GM12864 (cell line): ENCODE measurements around the gene ROR1.
"Not testable (repeated sequence)": the region's sequence is repeated elsewhere in the genome, so short reads cannot be mapped to it uniquely, and the experiment has no call there.

ENCODE experiments used
- DNase-seq: peaks from one replicate; pipeline ENCODE4 v3.0.0-alpha.2; 2011; ENCODE audit warnings: low read depth
- H3K4me3 ChIP-seq: 2 replicates; pipeline ENCODE4 v1.5.1; 2011; ENCODE audit warnings: mild to moderate bottlenecking, low read depth, low read length, control low read depth
- TF ChIP-seq, protein P1 (sequence below): IDR thresholded peaks from 2 replicates; pipeline ENCODE4 v1.5.1; 2011; ENCODE audit warnings: low read depth, mild to moderate bottlenecking, moderate library complexity, low read length, control low read depth, inconsistent platforms; ENCODE audit errors: missing control alignments

ROR1 gene

DNA sequence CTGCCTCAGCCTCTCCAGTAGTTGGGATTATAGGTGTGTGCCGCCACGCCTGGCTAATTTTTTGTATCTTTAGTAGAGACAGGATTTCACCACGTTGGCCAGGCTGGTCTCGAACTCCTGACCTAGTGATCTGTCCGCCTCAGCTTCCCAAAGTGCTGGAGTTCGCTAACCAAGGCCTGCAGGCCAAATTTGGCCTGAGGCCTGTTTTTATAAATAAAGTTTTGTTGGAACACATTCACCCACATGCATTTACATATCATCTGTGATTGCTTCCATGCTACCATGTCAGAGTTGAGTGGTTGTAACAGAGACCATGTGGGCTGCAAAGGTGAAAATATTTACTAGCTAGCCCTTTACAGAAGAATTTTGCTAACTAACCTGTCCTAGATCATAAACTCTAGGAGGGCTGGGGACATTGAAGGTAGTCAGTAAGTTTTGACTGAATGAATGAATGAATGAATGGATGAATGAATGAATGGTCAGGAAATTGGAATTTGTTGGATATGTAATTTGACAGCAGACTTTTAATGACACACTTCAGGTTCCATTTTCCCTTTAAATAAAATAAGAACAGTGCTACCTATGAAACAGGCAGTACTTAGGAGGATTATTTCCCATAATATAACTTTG, 38.4 kb downstream of the ROR1 start:
- TF ChIP-seq, protein P1, sequence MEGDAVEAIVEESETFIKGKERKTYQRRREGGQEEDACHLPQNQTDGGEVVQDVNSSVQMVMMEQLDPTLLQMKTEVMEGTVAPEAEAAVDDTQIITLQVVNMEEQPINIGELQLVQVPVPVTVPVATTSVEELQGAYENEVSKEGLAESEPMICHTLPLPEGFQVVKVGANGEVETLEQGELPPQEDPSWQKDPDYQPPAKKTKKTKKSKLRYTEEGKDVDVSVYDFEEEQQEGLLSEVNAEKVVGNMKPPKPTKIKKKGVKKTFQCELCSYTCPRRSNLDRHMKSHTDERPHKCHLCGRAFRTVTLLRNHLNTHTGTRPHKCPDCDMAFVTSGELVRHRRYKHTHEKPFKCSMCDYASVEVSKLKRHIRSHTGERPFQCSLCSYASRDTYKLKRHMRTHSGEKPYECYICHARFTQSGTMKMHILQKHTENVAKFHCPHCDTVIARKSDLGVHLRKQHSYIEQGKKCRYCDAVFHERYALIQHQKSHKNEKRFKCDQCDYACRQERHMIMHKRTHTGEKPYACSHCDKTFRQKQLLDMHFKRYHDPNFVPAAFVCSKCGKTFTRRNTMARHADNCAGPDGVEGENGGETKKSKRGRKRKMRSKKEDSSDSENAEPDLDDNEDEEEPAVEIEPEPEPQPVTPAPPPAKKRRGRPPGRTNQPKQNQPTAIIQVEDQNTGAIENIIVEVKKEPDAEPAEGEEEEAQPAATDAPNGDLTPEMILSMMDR = no peak
- DNase-seq = no peak
- no peak overlapping the region for H3K4me3 ChIP-seq

DNA sequence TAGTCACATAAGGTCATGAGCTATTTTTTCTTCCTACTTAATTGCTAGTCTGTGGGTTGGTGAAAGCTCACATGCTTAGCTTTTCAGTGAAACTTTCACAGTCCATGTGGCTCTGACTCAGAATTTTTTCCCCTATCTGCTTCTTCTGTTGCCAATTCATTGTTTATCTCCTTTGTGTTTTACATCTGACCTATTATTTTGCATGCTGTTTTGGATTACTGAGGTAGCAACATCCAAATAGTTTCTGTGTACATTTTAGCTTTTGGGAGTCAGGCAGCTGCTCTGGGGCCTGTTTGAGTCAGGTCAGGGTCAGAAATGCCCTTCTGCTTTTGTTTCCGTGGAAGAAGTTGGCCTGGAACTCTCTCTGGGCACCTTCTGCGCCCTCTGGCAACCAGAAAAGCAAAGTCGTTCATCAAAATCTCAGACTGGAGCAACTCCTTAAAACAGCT, 40.0 kb downstream of the ROR1 start:
- no peak for DNase-seq
- H3K4me3 ChIP-seq = no peak overlapping the region
- TF ChIP-seq, protein P1 = no peak

DNA sequence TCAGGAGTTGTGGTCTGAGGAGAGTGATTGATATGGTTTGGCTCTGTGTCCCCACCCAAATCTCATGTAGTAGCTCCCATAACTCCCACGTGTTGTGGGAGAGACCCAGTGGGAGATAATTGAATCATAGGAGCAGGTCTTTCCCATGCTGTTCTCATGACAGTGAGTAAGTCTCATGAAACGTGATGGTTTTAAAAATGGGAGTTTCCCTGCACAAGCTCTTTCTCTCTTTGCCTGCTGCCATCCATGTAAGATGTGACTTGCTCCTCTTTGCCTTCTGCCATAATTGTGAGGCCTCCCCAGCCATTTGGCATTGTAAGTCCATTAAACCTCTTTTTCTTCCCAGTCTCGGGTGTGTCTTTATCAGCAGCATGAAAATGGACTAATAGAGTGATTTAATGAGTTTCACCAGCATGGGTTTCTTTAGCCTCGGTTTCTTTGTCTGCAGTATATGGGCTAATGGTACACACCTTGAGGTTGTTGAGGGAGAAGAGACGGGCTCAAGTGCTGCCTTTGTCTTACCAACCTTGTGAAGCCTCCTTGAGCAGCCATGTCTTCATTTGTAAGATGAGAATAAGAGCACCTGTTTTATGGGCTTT, 42.5 kb downstream of the ROR1 start:
- DNase-seq, H3K4me3 ChIP-seq: not testable (repeated sequence)

GRCh38 chr1:63817152-63817667, 43.4 kb downstream of the ROR1 start:
- TF ChIP-seq, protein P1 = no peak
- no peak overlapping the region for H3K4me3 ChIP-seq
- DNase-seq = no peak

DNA sequence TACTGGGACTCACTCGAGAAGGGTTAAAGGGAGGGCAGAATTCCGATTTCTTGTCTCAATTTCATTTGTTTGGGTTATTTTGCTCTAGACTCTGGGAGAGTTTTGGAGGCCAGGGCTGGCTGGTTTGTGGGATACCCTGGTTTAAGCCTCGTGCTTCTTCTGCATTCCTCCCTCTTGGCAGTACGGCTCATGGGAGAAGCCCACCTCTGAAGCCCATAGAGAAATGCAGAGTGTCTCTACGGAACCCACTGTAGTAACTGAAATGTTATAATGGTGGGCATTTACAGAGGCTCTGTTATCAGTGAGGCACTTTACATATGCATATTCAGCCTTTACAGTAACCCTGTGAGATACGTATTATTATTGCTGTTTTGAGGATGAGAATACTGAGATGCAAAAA, 43.9 kb downstream of the ROR1 start:
- H3K4me3 ChIP-seq = no peak overlapping the region
- no peak for DNase-seq
- TF ChIP-seq, protein P1 = no peak

GRCh38 chr1:63818567-63819325, 44.9 kb downstream of the ROR1 start:
- TF ChIP-seq, protein P1 = no peak
- H3K4me3 ChIP-seq = no peak overlapping the region

GRCh38 chr1:63819795-63820194, 46.0 kb downstream of the ROR1 start:
- TF ChIP-seq, protein P1 = no peak
- H3K4me3 ChIP-seq = no peak overlapping the region
- DNase-seq = no peak

More at GRCh38 chr1:63818567-63819325, 44.9 kb downstream of the ROR1 start:
- DNase-seq = no peak
